Nephron (organoid): Measurements from ENCODE around the gene FAM234B.
A peak's percentile ranks its signal among the peaks of the same experiment; 100 is the strongest.
"Not testable (repeated sequence)": the region's sequence is repeated elsewhere in the genome, so short reads cannot be mapped to it uniquely, and the experiment has no call there.

Source experiments
- H3K27ac Mint-ChIP-seq, 3 experiments: 2 replicates each; pipeline ENCODE4 v1.8.0; 2020; ENCODE audit warnings: mixed read lengths in 3 of 3, mild to moderate bottlenecking in 2 of 3, moderate library complexity in 1 of 3
- H3K27me3 Mint-ChIP-seq: 2 replicates; pipeline ENCODE4 v1.8.0; 2021; ENCODE audit warnings: low read depth, mild to moderate bottlenecking, moderate library complexity, mixed read lengths
- H3K36me3 Mint-ChIP-seq: 2 replicates; pipeline ENCODE4 v1.8.0; 2020; ENCODE audit warnings: low read depth, mixed read lengths
- H3K4me1 Mint-ChIP-seq: 2 replicates; pipeline ENCODE4 v1.8.0; 2020; ENCODE audit warnings: mixed read lengths
- H3K4me3 Mint-ChIP-seq, 3 experiments: 2 replicates each; pipeline ENCODE4 v1.8.0; 2020; ENCODE audit warnings: mild to moderate bottlenecking in 3 of 3, mixed read lengths in 3 of 3, moderate library complexity in 2 of 3
- H3K9me3 Mint-ChIP-seq: 2 replicates; pipeline ENCODE4 v1.8.0; 2020; ENCODE audit warnings: mixed read lengths
- TF ChIP-seq, protein P1 (sequence below), 3 experiments: fragments of 200-600 bp; sonication (generic); IDR thresholded peaks; one replicate each; pipeline ENCODE4 v1.5.0; 2021; ENCODE audit warnings: antibody characterized with exemption in 3 of 3; ENCODE audit not compliant: unreplicated experiment in 3 of 3

Gene FAM234B

GRCh38 chr12:13030541-13031291 lies 13.5 kb upstream of the FAM234B start:
- no peak overlapping the region for H3K27ac Mint-ChIP-seq
- H3K27me3 Mint-ChIP-seq = no peaks in the 10 kb centered on the region
- H3K36me3 Mint-ChIP-seq = no peaks in the 10 kb centered on the region
- H3K4me3 Mint-ChIP-seq = no peak overlapping the region
- H3K4me1 Mint-ChIP-seq = peaks cover 12% of the 10 kb centered on the region
- TF ChIP-seq, protein P1, sequence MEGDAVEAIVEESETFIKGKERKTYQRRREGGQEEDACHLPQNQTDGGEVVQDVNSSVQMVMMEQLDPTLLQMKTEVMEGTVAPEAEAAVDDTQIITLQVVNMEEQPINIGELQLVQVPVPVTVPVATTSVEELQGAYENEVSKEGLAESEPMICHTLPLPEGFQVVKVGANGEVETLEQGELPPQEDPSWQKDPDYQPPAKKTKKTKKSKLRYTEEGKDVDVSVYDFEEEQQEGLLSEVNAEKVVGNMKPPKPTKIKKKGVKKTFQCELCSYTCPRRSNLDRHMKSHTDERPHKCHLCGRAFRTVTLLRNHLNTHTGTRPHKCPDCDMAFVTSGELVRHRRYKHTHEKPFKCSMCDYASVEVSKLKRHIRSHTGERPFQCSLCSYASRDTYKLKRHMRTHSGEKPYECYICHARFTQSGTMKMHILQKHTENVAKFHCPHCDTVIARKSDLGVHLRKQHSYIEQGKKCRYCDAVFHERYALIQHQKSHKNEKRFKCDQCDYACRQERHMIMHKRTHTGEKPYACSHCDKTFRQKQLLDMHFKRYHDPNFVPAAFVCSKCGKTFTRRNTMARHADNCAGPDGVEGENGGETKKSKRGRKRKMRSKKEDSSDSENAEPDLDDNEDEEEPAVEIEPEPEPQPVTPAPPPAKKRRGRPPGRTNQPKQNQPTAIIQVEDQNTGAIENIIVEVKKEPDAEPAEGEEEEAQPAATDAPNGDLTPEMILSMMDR (IDR thresholded peaks at IDR 0.05; ENCODE audit: unreplicated experiment in 3 of 3) = no peak
- no peaks in the 10 kb centered on the region for H3K9me3 Mint-ChIP-seq

DNA sequence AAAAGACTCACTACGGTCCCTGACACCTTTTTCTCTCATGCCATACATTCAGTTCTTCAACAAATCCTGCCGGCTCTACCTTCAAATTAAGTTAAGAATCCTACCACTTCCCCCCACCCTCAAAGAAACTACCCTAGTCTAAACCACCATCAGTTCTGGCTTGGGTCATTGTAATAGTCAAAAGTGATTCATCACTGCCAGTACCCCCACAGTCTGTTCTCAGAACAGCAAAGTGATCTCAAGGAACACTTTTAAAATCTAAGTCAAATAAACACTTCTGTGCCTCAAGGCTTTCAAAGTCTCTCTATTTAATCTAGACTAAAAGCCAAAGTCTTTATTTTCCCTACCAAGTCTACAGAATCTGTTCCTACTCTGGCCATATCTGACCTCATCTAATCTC lies 12.0 kb upstream of the FAM234B start:
- Mint-ChIP-seq H3K4me1 (peaks cover 4% of the 10 kb centered on the region), H3K4me3 (no peak overlapping the region), H3K36me3 (no peaks in the 10 kb centered on the region), H3K27me3 (no peaks in the 10 kb centered on the region), H3K9me3 (no peaks in the 10 kb centered on the region), H3K27ac (no peak overlapping the region)
- TF ChIP-seq, protein P1 (IDR thresholded peaks at IDR 0.05; ENCODE audit: unreplicated experiment in 3 of 3) = no peak

DNA sequence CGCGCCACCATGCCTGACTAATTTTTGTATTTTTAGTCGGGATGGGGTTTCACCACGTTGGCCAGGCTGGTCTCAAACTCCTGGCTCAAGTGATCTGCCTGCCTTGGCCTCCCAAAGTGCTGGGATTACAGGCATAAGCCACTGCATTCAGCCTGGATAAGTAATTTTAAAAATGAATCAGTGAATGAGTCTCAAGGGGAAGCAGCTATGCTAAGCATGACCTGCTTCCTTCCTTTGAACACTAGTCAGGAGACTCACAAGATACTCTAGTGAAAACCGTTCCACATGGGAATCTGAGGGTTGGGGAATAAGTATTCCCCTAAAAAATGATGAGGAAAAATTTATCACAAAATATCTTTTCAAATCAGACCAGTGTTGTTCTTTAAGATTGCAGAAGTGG lies 10.7 kb upstream of the FAM234B start:
- Mint-ChIP-seq H3K9me3 (no peaks in the 10 kb centered on the region), H3K27ac (no peak overlapping the region), H3K4me1 (peaks cover 5% of the 10 kb centered on the region), H3K27me3 (no peaks in the 10 kb centered on the region), H3K36me3 (no peaks in the 10 kb centered on the region), H3K4me3 (no peak overlapping the region)
- TF ChIP-seq, protein P1 (IDR thresholded peaks at IDR 0.05; ENCODE audit: unreplicated experiment in 3 of 3) = no peak

DNA sequence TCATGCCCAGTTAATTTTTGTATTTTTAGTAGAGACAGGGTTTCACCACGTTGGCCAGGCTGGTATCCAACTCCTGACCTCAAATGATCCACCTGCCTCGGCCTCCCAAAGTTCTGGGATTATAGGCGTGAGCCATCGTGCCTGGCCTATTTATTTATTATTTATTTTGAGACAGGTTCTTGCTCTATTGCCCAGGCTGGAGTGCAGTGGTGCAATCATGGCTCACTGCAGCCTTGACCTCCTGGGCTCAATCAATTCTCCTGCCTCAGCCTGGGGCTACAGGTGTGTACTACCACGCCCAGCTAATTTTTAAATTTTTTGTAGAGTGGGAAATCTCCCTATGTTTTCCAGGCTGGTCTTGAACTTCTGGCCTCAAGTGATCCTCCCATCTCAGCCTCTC lies 8.8 kb upstream of the FAM234B start:
- not testable (repeated sequence) for H3K36me3 Mint-ChIP-seq, H3K9me3 Mint-ChIP-seq, H3K27ac Mint-ChIP-seq, H3K4me3 Mint-ChIP-seq, H3K27me3 Mint-ChIP-seq
- H3K4me1 Mint-ChIP-seq = peaks cover 17% of the 10 kb centered on the region

GRCh38 chr12:13036881-13037280 lies 7.3 kb upstream of the FAM234B start:
- TF ChIP-seq, protein P1 (IDR thresholded peaks at IDR 0.05; ENCODE audit: unreplicated experiment in 3 of 3) = no peak
- H3K36me3 Mint-ChIP-seq = no peaks in the 10 kb centered on the region
- peaks cover 17% of the 10 kb centered on the region for H3K4me1 Mint-ChIP-seq
- no peak overlapping the region for H3K4me3 Mint-ChIP-seq
- H3K27me3 Mint-ChIP-seq = no peaks in the 10 kb centered on the region
- no peaks in the 10 kb centered on the region for H3K9me3 Mint-ChIP-seq
- peak overlapping the region in 1 of 3 experiments; percentile 35 for H3K27ac Mint-ChIP-seq

GRCh38 chr12:13038491-13039161 lies 5.6 kb upstream of the FAM234B start:
- peaks cover 4% of the 10 kb centered on the region for H3K27me3 Mint-ChIP-seq
- no peaks in the 10 kb centered on the region for H3K9me3 Mint-ChIP-seq
- no peaks in the 10 kb centered on the region for H3K36me3 Mint-ChIP-seq
- peak overlapping the region in 1 of 3 experiments; percentile 13 for H3K4me3 Mint-ChIP-seq
- peaks cover 17% of the 10 kb centered on the region for H3K4me1 Mint-ChIP-seq
- H3K27ac Mint-ChIP-seq = peak overlapping the region in 1 of 3 experiments; percentile 13
- TF ChIP-seq, protein P1 (IDR thresholded peaks at IDR 0.05; ENCODE audit: unreplicated experiment in 3 of 3) = no peak
